GM18867 (cell line): ENCODE data around the gene PTPN2.
"Not testable (repeated sequence)": the region's sequence is repeated elsewhere in the genome, so short reads cannot be mapped to it uniquely, and the experiment has no call there.

Experiments used
- ATAC-seq: cut with Tn5 transposase; IDR thresholded peaks from one replicate; pipeline ENCODE4 v1.9.1; 2021; ENCODE audit warnings: mild to moderate bottlenecking, moderate library complexity; ENCODE audit not compliant: unreplicated experiment

PTPN2 gene

GRCh38 chr18:12895014-12895413, 11.0 kb upstream of the PTPN2 start:
- ATAC-seq: no peak

GRCh38 chr18:12891561-12891960, 7.5 kb upstream of the PTPN2 start:
- ATAC-seq: no peak

GRCh38 chr18:12890964-12891363, 6.9 kb upstream of the PTPN2 start:
- ATAC-seq: no peak

GRCh38 chr18:12886498-12887126, 2.6 kb upstream of the PTPN2 start:
- no peak for ATAC-seq

GRCh38 chr18:12885500-12885899, 1.5 kb upstream of the PTPN2 start:
- peak; percentile 36 for ATAC-seq

GRCh38 chr18:12884406-12885323, 628 bp upstream of the PTPN2 start:
- ATAC-seq: no peak

GRCh38 chr18:12883372-12883683, 709 bp downstream of the PTPN2 start:
- ATAC-seq: peak; percentile 14

- no peak for ATAC-seq
Observed at GRCh38 chr18:12882453-12883371, 1.3 kb downstream of the PTPN2 start.

GRCh38 chr18:12880541-12880910, 3.5 kb downstream of the PTPN2 start:
- no peak for ATAC-seq

GRCh38 chr18:12879840-12880540, 4.0 kb downstream of the PTPN2 start:
- ATAC-seq: no peak

GRCh38 chr18:12874992-12875391, 9.0 kb downstream of the PTPN2 start:
- ATAC-seq: not testable (repeated sequence)

- ATAC-seq: not testable (repeated sequence)
Observed at GRCh38 chr18:12873961-12874567, 10.0 kb downstream of the PTPN2 start.

- ATAC-seq: no peak
Observed at GRCh38 chr18:12872408-12872807, 11.6 kb downstream of the PTPN2 start.

- ATAC-seq: no peak
Observed at GRCh38 chr18:12868576-12868975, 15.5 kb downstream of the PTPN2 start.

- ATAC-seq: peak; percentile 73
Observed at GRCh38 chr18:12867441-12868123, 16.5 kb downstream of the PTPN2 start.

- no peak for ATAC-seq
Observed at GRCh38 chr18:12863687-12864216, 20.3 kb downstream of the PTPN2 start.

- ATAC-seq: no peak
Observed at GRCh38 chr18:12862874-12863482, 21.1 kb downstream of the PTPN2 start.

GRCh38 chr18:12862467-12862866, 21.6 kb downstream of the PTPN2 start:
- ATAC-seq: no peak

GRCh38 chr18:12861637-12862036, 22.4 kb downstream of the PTPN2 start:
- no peak for ATAC-seq
